HuH-7 (cell line): Measurements from ENCODE around the gene VIPR1.

Experiments
- DNase-seq: peaks from one replicate; pipeline ENCODE4 v3.0.0; 2011; ENCODE audit warnings: low spot score

The VIPR1 gene

DNA sequence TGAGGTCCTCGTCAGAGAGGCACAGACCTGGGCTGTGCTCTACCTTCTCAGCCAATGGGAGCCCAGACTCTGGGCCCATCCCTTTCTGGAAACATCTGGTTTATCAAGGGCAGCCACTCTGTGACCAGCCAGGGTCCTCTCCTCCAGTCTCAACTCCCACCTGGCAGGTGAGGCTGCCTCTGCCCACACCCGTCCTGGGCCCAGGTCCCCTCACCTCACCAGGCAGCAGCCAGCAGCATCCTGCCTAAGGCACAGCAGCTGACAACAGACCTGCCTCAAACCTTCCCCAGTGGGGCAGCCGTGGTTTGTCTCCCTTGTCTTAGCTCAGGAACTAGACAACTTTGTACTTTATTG is 8.7 kb upstream of the VIPR1 start:
- no peak for DNase-seq

DNA sequence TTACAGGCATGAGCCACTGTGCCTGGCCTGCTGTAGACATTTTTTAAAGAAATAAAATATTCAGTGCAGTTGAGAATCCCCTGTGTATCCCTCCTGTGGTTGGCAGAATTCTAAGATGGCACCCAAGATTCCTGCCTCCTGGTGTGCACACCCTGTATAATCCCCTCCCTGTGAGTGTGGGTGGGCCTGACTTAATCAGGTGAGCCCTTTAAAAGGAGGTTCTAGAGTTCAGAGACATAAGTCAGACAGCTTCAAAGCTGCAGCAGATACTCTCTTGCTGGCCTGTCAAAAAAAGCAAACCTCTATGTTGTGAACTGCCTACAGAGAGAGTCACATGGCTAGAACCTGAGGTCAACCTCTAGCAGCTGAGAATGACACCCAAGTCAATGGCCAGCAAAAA is 7.0 kb upstream of the VIPR1 start:
- no peak for DNase-seq

DNA sequence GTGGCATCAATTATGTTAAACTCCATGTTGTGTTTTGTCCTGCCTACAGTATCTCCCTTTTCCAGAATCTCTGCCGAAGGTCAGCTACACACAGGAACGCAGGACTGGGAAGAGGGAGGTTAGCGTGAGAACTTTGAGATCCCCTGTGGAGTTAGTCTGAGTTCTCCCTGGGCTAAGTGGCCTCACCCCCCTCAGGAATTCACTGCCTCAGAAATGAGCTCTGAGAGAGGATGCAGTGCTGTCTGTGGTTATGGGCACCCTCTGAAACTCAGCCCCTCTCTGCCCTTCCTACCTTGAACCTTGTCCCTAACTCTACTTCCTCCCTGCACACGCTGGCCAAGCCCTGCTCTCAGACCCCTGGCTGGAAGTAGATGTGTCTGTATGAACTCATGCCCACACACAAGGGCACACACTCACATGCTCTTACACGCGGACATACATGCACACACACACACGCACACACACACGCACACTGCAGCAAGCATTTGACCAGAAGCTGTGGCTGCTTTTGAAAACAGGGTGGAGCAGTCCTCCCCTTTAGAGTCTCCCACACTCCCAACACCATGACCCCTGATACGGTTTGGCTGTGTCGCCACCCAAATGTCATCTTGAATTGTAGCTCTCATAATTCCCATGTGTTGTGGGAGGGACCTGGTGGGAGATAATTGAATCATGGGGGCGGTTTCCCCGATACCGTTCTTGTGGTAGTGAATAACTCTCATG is 5.3 kb upstream of the VIPR1 start:
- DNase-seq, result peak; percentile 56

DNA sequence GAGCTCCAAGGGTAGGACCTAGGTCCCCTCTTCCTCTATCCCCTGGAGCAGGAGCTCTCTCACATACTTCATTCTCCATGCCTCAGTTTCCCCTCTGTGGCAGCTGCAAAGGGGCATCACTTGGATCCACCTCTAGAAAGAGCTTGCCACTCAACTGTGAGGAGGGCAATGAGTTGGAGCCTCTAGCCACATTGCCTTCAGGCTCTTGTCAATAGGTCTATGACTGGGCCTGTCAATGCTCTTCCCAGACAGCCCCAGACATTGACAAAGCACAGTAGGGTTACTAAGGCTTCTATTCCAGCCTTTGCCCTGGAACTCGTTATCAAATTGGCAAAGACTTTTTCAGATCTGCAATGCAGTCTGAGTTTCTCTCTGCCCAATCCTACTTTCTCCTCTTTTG is 4.4 kb upstream of the VIPR1 start:
- no peak for DNase-seq

DNA sequence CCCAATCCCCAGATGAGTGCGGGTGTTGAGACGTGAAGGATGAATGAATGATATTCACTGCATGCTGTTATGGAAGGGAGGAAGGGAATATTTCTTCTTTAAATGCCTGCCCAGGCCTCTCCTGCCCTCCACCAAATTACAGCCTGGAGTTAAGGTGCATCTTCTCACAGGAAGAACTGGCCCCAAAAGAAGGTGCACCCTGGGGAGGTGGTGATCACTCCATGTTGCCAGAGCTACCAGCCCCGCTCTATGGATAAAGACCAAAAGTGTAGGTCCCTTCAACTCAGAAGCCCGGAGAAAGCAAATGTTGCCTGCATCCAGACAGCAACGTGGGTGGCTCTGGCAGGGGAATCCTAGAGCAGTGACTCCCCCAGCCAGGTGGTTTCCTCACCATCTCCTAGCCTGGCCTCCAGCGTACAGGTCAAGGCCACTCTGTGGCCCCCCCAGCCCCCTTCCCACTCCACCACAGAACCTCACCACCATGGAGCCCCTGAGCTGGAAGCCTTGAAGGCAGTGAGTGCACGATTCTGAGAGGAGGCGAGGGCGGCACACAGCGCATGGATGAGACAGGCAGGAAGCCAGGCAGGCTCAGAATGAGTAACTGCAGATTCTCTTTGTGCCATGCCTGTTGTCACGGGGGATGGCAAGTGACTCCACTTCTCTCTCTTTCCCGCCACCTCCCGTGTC is 3.5 kb upstream of the VIPR1 start:
- DNase-seq, result no peak

DNA sequence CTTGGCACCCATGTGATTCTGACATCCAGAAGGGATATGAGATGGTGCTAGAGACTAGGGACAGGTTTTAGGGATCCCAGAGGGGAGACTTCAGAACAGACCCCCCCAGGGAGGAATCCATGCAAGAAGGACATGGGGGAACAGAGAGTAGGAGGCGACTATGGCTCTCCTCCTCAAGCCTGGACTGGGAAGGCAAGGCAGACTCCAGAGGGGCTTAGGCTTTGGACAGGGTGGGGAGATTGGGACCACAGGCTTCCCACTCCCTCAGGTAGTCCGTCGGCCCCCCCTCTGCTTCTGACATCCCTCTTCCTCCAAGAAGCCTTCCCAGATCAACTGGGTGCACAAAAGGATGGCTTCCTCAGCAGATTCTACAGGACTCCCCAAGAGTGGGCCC is 3.0 kb upstream of the VIPR1 start:
- no peak for DNase-seq

DNA sequence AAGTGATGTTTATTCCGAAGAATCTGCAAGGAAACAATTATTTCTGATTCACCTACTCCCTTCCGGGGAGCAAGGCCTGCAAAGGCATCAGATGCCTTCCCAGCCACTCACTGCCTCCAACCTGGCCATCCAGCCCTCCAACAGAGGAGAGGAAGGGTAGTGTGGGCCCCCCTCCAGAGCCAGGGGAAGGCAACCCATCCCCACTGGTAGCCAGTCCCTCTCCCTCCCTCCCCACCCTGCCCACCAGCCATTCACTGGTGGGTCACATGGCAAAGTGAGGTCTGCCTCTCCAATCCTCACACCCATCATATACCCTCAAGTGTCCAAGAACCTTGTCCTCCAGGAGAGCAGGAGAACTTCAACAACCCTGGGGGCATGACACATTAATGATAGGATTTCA is 2.4 kb upstream of the VIPR1 start:
- no peak for DNase-seq

DNA sequence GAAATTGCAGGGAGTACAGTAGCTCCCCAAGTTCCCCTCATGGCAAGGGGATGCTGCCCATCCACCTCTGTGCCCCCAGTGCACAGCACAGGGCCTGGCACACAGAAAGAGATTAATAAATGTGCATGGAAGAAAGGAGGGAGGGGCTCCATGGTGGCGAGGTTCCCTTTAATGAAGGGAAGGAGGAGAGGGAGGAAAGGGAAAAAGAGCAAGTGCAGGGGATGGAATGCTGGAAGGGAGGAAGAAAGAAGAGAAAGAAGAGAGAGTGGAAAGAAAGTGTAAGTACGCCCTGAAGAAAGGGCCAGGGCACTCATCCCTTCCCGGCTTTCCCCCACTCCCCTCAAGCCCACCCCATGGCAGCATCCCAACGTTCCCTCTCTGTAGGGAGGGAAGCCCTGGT is 1.5 kb upstream of the VIPR1 start:
- no peak for DNase-seq

DNA sequence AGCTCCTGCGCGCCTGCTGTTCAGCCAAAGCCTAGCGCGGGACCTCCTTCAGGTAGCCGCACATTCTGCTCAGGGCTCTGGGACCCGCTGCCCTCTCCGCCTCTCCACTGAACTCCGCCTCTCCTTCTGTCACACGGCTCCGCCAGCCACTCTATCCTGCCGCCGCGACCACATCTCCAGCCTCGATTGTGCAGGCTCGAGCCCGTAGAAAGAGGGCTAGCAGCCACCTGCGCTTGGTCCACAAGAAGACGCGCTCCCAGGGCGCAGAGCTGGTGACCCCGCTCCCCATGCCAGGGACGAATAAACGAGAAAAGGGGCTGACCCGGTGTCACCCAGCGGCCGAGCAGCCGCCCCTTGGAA is 1.1 kb upstream of the VIPR1 start:
- peak; percentile 44 for DNase-seq

DNA sequence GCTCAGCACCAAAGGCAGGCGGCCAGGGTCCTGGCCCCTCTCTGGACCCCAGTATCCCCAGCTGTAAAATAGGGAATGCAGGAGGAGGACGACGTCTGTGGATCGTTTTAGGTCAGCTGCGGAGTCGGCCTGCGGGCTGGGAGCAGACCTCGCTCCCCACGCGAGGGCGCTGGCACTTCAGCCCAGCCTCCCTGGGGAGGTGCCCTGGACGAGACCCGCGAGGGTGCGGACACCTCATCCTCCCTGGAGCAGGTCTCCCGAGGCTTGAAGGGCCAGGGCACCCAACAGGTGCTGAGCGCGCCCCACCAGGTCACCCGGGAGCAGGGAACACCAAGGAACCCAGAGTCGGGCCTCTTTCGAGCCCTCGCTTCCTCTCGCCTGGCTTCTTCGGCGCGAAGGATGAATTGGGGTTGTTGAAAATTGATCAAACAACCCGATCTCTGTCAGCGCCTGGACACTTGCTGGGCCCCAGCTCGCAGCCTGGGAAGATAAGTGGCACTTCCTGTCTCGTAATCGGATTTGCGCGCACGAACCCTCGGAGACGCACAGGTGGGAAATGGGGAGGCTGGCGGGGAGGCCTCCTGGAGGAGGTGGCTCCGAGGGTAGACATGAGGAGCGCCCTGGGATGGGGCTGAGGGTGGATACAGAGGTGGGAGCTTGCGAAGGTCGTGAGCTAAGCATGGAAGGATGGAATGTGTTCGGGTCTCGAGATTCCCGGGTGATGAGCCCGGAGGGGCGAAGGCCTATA is 588 bp upstream of the VIPR1 start:
- DNase-seq, result peak; percentile 77

DNA sequence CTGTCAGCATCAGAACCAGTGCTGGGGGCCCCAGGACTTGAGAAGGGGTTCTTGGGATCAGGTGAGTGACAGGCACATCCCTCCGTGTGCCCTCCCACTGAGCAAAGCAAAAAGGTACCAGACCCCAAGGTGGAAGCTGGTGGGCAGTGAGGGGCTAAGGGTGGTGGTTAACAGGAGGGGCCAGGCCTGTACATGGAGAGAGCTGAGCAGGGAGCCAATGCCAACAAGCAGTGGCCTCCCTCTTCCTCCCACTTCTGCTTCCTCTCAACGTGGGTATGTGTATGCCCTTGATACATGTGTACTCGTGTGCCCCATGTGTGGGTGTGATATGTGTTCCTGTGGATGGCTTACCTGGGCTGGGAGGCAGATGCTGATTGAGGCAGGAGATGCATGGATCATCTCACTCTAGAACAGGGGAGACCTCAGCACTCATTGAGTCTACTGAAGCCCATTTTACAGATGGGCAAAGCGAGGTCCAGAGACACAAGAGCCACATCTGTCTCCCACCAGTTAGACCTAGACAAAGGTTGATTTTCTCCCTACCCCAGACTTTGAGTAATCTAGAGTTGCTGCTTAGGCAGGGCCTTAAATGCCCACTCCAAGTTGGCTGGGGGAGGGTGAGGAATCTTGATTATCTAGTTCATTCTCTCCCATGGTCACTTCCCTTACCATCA is 945 bp downstream of the VIPR1 start:
- DNase-seq, result no peak

DNA sequence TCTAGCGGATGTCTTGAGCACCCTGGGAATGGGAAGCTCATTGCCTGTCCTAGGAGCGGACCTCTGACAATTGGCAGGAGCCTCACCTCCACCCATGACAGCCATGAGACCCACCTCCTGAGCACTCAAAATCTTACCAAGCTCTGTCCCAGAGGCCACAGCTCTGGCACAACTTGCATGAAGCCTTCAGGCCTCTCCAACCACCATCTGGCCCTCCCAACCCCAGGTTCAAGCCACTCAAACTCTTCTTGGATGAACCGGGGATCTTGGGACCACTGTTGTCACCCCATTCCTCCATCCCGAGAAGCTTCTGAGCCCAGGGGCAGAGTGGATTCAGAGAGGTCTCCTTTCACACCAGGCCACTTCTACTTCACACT is 1.5 kb downstream of the VIPR1 start:
- DNase-seq, result no peak

DNA sequence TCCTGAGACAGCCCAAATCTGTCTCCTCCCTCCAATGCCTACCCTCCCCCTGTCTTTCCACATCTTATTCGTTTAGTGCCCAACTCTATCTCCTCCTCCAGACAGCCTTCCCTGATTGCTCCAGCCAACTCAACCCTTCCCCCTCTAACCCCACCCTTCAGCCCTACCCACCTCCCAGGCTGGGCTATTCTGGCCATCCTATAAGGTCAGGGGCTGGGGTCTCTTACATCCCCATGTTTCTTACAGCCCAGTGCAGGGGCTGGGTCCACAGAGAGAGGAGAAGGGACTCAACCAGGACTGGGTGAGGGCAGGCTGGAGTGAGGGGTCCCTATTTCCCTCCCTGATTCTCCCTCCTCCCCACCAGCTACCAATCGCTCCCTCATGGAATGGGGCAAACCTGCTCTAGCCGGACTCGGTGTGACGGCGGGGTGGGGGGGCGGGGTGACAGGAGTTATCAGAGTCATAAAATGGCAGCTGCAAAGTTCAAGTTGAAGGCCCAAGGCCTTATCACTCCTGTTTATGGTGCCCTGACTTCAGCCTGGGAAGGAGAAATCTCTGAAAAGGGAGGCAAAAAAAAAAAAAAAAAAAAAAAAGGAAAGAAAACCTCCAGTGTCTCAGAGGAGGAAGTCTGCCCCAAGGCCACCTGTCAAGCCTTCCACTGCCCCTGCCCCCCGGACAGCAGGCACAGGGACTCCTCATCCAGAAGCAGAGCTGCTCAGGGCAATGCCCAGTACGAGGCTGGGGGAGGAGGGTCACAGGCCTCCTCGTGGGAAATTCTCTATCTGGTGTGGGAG is 2.1 kb downstream of the VIPR1 start:
- DNase-seq, result no peak

DNA sequence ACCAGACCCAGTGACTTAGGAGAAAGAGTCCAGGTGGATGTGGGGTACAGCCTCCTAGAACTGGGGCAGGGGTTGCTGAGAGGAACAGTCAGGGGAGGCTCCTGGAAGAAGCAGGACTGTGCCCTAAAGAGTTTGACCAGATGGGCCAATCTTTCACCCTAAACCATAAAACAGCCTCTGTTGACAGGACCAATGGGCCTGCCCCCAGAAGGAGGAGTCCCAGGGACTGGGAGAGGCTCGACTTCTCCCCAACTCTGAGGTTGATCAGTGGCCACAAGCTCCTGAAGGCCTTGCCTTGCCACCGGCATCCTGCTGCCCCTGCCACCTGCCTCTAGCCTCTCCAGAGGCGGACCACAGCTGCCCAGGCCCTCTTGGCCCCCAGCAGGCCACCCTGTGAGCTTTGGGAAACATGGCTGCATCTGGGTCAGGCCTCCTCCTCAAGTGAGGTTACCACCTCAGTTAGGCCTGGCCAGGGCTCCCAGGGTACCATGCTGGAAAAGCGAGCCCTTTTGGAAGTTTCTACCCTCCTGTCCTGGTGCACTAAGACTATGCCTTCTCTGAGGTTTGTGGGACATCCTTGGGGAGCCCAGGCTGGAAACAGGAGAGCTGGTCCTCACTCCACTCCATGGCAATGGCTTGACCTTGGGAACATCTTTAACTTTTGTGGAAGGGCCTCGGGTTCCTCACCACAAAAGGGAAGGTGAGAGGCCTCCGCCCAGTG is 2.8 kb downstream of the VIPR1 start:
- DNase-seq, result no peak

DNA sequence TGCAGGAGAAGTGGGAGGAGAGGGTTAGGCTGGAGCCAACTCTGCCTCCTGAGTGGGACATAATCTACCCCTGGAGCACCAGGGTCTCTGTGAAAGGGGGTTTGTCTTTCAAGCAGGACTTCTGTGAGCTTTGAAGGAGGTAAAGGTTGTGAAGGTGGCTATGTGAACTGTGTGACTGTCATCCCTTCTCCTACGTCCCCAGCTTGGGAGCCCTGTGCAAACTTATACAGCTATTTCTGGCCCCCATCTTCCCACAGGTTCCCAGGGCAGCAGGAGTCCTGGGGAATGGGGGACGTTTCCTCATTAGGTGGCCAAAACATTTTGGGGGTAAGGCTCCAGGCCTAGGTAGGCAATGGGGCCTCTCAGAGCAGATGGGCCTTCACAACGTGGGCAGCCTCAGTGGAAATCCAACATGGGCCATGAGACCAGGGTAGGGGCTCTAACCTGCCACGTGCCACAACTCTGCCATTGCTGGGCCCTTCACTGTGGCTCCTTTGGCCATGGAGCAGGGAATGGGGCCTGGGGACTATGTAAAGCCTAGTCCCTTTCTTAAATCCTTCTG is 3.5 kb downstream of the VIPR1 start:
- no peak for DNase-seq

DNA sequence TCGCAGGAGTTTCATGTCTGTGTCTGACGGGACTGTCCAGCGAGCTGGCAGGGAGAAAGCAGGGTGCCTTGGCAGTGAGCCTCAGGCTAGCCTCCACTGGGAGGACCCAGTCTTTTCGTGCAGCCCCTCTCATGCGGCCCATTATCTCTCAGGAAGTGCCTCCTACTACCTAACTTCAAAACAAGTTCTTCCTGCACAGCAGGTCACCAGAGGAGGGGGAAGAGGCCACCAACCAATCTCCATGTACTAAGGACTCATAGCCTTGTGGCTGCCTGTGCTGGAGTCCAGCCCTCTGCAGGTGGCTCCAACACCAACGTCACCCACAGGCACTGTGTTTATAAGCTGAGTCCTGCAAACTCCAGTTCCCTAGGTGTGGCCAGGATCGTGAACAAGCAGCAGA is 4.8 kb downstream of the VIPR1 start:
- DNase-seq, result no peak

DNA sequence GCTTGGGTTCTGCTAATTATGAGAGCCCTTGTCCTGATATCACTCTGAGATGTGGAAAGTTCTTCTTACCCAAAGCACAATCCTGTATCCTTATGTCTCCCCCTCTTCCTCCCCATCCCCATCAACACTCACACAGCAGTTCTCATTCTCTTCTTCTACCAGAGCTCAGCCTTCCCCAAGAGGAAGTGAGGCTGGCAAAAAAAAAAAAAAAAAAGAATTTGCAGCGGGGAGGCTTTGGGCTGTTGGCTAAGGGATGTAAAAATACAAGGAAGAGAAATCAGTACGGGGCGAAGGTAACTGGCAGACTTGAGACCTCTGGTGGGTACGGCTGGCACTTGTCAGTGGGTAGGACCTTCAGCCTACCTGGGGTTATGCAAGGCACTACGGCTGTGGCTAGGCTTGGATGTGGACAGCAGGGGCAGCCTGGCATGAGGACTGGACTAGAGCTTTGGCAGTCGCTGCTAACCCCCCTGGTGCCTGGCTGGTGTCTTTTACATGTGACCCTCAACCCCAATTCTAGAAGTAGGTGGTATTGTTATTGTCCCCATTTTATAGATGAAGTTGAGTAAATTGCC is 5.4 kb downstream of the VIPR1 start:
- DNase-seq, result no peak

DNA sequence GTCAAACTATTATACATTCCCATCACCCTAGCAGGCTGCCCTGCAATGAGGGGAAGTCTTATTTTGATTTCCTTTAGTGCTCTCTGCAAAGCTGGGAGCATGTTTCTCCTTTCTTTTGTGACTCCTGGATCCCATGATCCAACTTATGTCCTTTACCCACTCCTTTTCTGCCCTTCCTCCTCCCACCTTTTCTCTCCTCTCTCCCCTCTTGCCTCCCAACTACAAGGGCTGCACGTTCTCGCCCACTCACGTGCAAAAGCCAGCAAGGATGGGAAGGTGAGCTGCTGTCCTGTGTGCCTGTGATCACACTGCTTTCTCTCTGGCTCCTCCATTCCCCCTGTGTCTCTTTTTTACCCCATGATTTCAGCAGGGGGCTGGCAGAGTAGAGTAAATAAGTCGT is 6.1 kb downstream of the VIPR1 start:
- no peak for DNase-seq

DNA sequence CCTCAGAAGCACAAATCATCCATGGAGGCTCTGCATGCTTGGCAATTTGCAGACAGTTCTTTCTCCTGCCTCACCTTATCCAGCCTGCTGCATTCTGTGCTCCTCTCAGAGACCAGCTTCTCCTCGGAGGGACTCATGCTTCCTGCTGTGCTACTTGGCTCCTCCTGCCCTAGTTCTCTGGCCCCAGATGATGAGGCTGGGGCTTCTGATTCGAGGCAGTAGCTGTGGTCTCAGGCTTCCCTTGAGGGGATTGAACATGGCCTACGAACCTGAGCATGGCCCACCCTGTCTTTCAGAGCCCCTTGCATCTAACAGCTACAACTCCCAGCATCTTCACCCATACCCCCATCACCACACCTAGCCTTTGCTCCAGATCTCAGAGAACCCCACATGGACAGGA is 6.7 kb downstream of the VIPR1 start:
- no peak for DNase-seq

DNA sequence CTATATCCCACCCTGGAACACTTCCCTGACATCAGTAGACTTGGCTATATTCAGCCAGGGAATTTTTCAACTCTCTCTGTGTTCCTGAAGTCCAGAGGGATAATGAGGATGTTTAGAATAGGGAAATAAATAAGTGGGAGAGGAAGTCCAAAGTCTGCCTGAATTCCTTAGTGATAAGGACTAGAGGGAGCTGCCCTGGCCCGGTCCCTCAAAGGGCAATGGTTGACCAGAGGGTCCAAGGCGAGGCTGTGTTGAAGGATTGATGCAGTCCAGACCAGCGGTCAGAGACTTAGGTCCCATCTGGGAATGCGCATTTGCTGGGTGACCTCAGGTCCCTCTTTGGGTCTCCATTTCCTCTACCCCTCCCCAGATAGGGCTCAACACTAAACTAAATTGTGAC is 7.9 kb downstream of the VIPR1 start:
- DNase-seq, result peak; percentile 37

DNA sequence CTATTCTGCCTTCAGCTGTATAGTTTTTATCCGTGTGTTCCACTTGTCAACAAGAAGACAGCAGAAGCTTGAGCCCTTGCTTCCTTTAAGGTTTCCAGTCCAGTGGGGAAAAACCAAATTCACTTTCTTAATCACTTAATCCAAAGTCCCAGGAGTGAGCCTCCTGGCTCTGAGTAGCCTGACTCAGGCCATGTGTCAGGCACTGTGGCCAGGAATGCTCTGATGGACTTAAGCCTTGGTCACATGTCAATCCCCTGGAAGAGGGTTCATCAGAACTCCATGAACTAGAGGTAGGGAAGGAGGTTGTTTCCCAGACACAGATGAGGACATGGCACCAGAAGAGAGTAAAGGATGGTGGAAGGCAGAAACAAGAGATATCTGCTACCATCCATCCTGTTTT is 8.8 kb downstream of the VIPR1 start:
- no peak for DNase-seq
